KMS-11 (cell line): ENCODE data around the gene FOXJ2.

Experiments
- H2AFZ ChIP-seq: fragments of 200-600 bp; sonication (generic); 2 replicates; pipeline ENCODE4 v1.6.1; 2016; ENCODE audit warnings: antibody characterized with exemption, mixed run types, low read depth
- H3K27ac ChIP-seq: fragments of 200-600 bp; sonication (generic); 2 replicates; pipeline ENCODE4 v1.6.1; 2016; ENCODE audit warnings: mild to moderate bottlenecking, mixed run types
- H3K27me3 ChIP-seq: fragments of 200-600 bp; sonication (generic); 2 replicates; pipeline ENCODE4 v1.6.1; 2017; ENCODE audit warnings: mild to moderate bottlenecking, low read depth, mixed run types, moderate library complexity; ENCODE audit not compliant: insufficient read depth
- H3K36me3 ChIP-seq: fragments of 200-600 bp; sonication (generic); 2 replicates; pipeline ENCODE4 v1.6.1; 2017; ENCODE audit warnings: mild to moderate bottlenecking, mixed run types; ENCODE audit not compliant: insufficient read depth
- H3K4me1 ChIP-seq: fragments of 200-600 bp; sonication (generic); 2 replicates; pipeline ENCODE4 v1.6.1; 2016; ENCODE audit warnings: mild to moderate bottlenecking, low read depth, mixed run types; ENCODE audit not compliant: poor library complexity, severe bottlenecking
- H3K4me2 ChIP-seq: fragments of 200-600 bp; sonication (generic); 2 replicates; pipeline ENCODE4 v1.7.0; 2016; ENCODE audit warnings: mild to moderate bottlenecking, mixed run types
- H3K4me3 ChIP-seq: fragments of 200-600 bp; sonication (generic); IDR thresholded peaks from 2 replicates; pipeline ENCODE4 v1.6.1; 2017; ENCODE audit warnings: low read depth, low read length, mixed read lengths; ENCODE audit not compliant: insufficient read depth
- H3K79me2 ChIP-seq: fragments of 200-600 bp; sonication (generic); 2 replicates; pipeline ENCODE4 v1.6.1; 2016; ENCODE audit warnings: low read depth, mixed run types; ENCODE audit not compliant: insufficient read depth
- H3K9ac ChIP-seq: fragments of 200-600 bp; sonication (generic); 2 replicates; pipeline ENCODE4 v1.6.1; 2016; ENCODE audit warnings: mild to moderate bottlenecking, mixed run types
- H4K20me1 ChIP-seq: fragments of 200-600 bp; sonication (generic); 2 replicates; pipeline ENCODE4 v1.6.1; 2016; ENCODE audit warnings: mild to moderate bottlenecking, mixed run types; ENCODE audit not compliant: insufficient read depth
- TF ChIP-seq, protein P1 (sequence below): fragments of 200-600 bp; sonication (generic); conservative IDR thresholded peaks from 2 replicates; pipeline ENCODE4 v1.6.1; 2017; ENCODE audit warnings: low read depth, mild to moderate bottlenecking, antibody characterized with exemption, low read length, moderate library complexity, mixed read lengths

Gene FOXJ2

DNA sequence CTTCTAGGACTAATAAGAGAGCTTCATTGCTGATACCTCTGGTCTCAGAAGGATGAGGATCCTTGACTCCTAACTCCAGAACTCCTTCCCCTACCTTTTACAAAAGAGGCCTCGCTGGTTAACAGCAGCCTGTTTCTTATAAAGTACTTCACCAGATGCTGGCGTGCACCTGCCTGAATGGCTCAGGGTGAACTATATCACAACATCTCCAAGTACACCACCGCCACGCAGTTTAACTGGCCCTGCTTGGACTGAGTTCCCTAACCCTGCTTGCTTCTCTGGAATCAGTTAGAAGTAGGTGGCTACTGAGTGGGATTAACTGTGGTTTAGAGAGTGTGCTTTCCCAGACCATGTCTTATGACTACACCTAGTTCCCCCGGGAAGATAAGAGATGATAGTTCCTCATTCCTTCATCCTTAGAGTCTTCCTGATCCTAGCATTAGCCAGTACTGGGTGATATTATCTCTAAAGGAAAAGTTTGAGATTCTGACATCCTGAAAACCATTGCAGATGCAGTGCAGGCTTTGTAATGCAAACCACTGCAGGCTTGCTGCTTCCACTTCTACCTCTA lies 3.0 kb downstream of the FOXJ2 start:
- H3K4me2 ChIP-seq: no peak overlapping the region
- H3K27ac ChIP-seq: no peak overlapping the region
- H3K27me3 ChIP-seq: no peaks in the 10 kb centered on the region
- H3K79me2 ChIP-seq: no peaks in the 10 kb centered on the region
- TF ChIP-seq, protein P1, sequence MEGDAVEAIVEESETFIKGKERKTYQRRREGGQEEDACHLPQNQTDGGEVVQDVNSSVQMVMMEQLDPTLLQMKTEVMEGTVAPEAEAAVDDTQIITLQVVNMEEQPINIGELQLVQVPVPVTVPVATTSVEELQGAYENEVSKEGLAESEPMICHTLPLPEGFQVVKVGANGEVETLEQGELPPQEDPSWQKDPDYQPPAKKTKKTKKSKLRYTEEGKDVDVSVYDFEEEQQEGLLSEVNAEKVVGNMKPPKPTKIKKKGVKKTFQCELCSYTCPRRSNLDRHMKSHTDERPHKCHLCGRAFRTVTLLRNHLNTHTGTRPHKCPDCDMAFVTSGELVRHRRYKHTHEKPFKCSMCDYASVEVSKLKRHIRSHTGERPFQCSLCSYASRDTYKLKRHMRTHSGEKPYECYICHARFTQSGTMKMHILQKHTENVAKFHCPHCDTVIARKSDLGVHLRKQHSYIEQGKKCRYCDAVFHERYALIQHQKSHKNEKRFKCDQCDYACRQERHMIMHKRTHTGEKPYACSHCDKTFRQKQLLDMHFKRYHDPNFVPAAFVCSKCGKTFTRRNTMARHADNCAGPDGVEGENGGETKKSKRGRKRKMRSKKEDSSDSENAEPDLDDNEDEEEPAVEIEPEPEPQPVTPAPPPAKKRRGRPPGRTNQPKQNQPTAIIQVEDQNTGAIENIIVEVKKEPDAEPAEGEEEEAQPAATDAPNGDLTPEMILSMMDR: no peak
- H3K9ac ChIP-seq: no peak overlapping the region
- H4K20me1 ChIP-seq: no peaks in the 10 kb centered on the region
- no peak overlapping the region for H2AFZ ChIP-seq
- H3K4me1 ChIP-seq: peaks cover 28% of the 10 kb centered on the region
- H3K36me3 ChIP-seq: no peaks in the 10 kb centered on the region
- no peak overlapping the region for H3K4me3 ChIP-seq

- H3K27me3 ChIP-seq: no peaks in the 10 kb centered on the region
- peaks cover 27% of the 10 kb centered on the region for H3K4me1 ChIP-seq
- H3K36me3 ChIP-seq: no peaks in the 10 kb centered on the region
- H4K20me1 ChIP-seq: no peaks in the 10 kb centered on the region
- no peak overlapping the region for H3K4me3 ChIP-seq
- no peaks in the 10 kb centered on the region for H3K79me2 ChIP-seq
- no peak overlapping the region for H3K4me2 ChIP-seq
- no peak overlapping the region for H3K9ac ChIP-seq
- H3K27ac ChIP-seq: no peak overlapping the region
- TF ChIP-seq, protein P1: no peak
- no peak overlapping the region for H2AFZ ChIP-seq
These were observed 3.8 kb downstream of the FOXJ2 start for GRCh38 chr12:8036346-8036745.

GRCh38 chr12:8037046-8037663 lies 4.6 kb downstream of the FOXJ2 start:
- TF ChIP-seq, protein P1: no peak
- no peaks in the 10 kb centered on the region for H3K79me2 ChIP-seq
- H3K4me2 ChIP-seq: no peak overlapping the region
- no peak overlapping the region for H3K9ac ChIP-seq
- H3K27ac ChIP-seq: no peak overlapping the region
- H3K36me3 ChIP-seq: no peaks in the 10 kb centered on the region
- no peaks in the 10 kb centered on the region for H3K27me3 ChIP-seq
- peaks cover 19% of the 10 kb centered on the region for H3K4me1 ChIP-seq
- H3K4me3 ChIP-seq: no peak overlapping the region
- H4K20me1 ChIP-seq: no peaks in the 10 kb centered on the region
- no peak overlapping the region for H2AFZ ChIP-seq

- H4K20me1 ChIP-seq: no peaks in the 10 kb centered on the region
- H2AFZ ChIP-seq: no peak overlapping the region
- H3K36me3 ChIP-seq: no peaks in the 10 kb centered on the region
- no peaks in the 10 kb centered on the region for H3K27me3 ChIP-seq
- peaks cover 19% of the 10 kb centered on the region for H3K4me1 ChIP-seq
- H3K4me2 ChIP-seq: no peak overlapping the region
- no peak overlapping the region for H3K4me3 ChIP-seq
- H3K79me2 ChIP-seq: no peaks in the 10 kb centered on the region
- TF ChIP-seq, protein P1: no peak
- H3K9ac ChIP-seq: no peak overlapping the region
- no peak overlapping the region for H3K27ac ChIP-seq
These were observed 5.4 kb downstream of the FOXJ2 start for GRCh38 chr12:8037947-8038346.
